NB4 (cell line): ENCODE data around the gene PRIMPOL.

ENCODE experiments used
- DNase-seq: peaks from one replicate; pipeline ENCODE4 v3.0.0; 2010; ENCODE audit warnings: low read depth
- H3K4me3 ChIP-seq: one replicate; pipeline ENCODE4 v1.5.1; 2011; ENCODE audit warnings: mild to moderate bottlenecking, low read depth, low read length, moderate library complexity
- CTCF ChIP-seq: IDR thresholded peaks from one replicate; pipeline ENCODE4 v1.5.1; 2012; ENCODE audit warnings: low read depth, low read length
- MYC ChIP-seq: IDR thresholded peaks from 2 replicates; pipeline ENCODE4 v1.6.1; 2011; ENCODE audit warnings: low read depth, low read length
- POLR2A ChIP-seq: IDR thresholded peaks from 2 replicates; pipeline ENCODE4 v1.6.1; 2011; ENCODE audit warnings: mild to moderate bottlenecking; ENCODE audit not compliant: insufficient read length; ENCODE audit errors: extremely low read depth
- TF ChIP-seq, protein P1 (sequence below): IDR thresholded peaks from 2 replicates; pipeline ENCODE4 v1.6.1; 2011; ENCODE audit warnings: low read depth, low read length

The PRIMPOL gene

DNA sequence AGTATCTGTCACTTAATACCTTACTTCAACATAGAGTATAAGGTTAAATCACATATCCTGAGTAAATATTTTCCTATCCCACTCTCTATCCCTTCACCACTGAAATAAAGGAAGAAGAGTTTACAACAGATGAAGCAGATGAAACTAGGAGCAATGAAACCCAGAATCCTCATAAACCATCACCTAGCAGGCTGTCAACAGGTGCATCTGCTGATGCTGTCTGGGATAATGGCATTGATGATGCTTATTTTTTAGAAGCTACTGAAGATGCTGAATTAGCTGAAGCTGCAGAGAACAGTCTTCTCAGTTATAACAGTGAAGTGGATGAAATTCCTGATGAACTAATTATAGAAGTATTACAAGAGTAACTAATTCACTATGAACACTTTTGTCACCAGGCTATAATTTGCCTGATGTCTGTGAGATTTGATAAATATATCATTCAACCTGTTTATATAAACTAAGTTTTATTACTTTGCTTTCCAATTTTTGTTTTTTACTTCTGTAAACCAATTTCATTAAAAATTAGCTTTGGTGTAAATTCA, 44.9 kb downstream of the PRIMPOL start:
- no peak for DNase-seq
- no peak for TF ChIP-seq MYC
- TF ChIP-seq CTCF = no peak
- TF ChIP-seq POLR2A = no peak
- TF ChIP-seq, protein P1, sequence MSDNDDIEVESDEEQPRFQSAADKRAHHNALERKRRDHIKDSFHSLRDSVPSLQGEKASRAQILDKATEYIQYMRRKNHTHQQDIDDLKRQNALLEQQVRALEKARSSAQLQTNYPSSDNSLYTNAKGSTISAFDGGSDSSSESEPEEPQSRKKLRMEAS = no peak
- no peak overlapping the region for H3K4me3 ChIP-seq

DNA sequence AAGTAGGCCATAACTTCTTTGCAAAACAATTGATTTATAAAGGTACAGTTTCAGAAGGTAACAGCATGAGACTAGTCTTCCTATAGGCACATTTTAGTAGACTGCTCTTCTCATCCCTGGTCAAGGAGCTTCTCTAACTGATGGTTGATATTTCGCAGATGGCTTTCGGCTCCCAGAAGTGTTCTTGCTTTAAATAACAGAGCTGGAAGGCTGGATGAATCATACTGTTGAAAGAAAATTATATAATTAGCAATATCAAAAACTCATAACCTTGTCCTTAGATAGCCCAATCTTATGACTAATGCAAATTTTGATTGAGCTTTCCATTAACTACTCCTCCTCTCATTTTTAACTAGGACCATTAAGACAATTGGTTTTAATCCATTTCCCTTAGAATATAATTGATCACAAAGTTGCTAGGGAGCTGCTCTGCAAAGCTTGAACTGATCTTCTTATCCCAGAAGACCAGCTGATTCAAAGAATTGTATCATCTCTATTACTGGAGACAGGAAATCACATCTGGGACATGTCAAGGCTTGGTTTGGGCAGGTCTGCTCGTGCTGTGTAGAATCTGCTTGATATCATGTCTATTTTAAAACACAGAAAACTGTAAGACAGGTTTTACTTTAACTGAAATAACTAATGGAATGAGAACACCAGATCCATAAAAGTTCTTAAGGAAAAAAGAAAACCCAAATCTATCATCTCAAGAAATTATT, 45.8 kb downstream of the PRIMPOL start:
- no peak for DNase-seq
- no peak overlapping the region for H3K4me3 ChIP-seq
- no peak for TF ChIP-seq POLR2A

DNA sequence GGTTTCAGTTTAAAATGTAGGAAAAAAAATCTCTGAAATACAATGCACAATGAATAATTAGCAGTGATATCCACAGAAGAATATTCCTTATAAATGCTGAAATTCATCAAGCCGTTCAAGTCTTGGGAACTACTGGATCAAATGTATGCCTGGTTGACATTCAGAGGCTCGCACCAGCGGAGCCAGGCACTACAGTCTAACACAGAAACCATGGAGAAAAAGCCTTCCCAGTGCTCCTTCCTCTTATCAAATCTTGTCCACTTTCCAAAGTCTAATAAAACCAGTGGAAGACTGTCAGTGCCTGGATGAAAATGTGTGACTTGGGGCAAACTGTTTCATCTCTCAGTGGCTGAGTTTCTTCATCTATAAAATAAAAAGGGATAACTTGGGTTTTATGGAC, 48.4 kb downstream of the PRIMPOL start:
- TF ChIP-seq, protein P1 = no peak
- TF ChIP-seq CTCF = no peak
- TF ChIP-seq POLR2A = no peak
- no peak for TF ChIP-seq MYC
- H3K4me3 ChIP-seq = no peak overlapping the region
- DNase-seq = no peak

- no peak overlapping the region for H3K4me3 ChIP-seq
- no peak for DNase-seq
- TF ChIP-seq POLR2A (no peak), CTCF (no peak)
Observed at GRCh38 chr4:184699941-184700340, 50.4 kb downstream of the PRIMPOL start.

GRCh38 chr4:184702114-184702513, 52.6 kb downstream of the PRIMPOL start:
- H3K4me3 ChIP-seq = no peak overlapping the region
- no peak for DNase-seq
- TF ChIP-seq, protein P1 = no peak
- TF ChIP-seq CTCF = no peak
- no peak for TF ChIP-seq MYC
- TF ChIP-seq POLR2A = no peak

DNA sequence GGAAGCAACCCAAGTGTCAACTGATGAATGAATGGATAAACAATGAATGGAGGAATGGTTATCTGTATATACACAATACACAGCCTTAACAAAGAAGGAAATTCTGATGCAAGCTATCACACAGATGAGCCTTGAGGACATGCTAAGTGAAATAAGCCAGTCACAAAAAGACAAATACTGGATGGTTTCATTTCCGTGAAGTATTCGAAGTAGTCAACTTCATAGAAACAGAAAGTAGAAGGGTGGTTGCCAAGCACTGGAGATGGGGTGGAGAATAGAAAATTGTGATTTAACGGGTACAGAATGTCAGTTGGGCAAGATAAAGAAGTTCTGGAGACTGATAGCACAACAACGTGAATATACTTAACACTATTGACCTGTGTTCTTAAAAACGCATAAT, 56.2 kb downstream of the PRIMPOL start:
- DNase-seq = no peak
- TF ChIP-seq, protein P1 = no peak
- no peak for TF ChIP-seq MYC
- TF ChIP-seq CTCF = no peak
- TF ChIP-seq POLR2A = no peak
- H3K4me3 ChIP-seq = no peak overlapping the region
